GM23248 (cell line): ENCODE data around the gene NAPA. TPM values are rescaled to one million over a fixed set of nuclear protein-coding genes. Genes with fewer than 3 reads are reported as not detected.

Experiments
- DNase-seq: peaks from one replicate; pipeline ENCODE4 v3.0.0-alpha.2; 2015
- H2AFZ ChIP-seq: fragments of 200-600 bp; sonication (generic); 2 replicates; pipeline ENCODE4 v1.6.1; 2016; ENCODE audit warnings: antibody characterized with exemption
- H3F3A ChIP-seq: fragments of 200-600 bp; sonication (generic); 2 replicates; pipeline ENCODE4 v1.6.1; 2016; ENCODE audit warnings: mild to moderate bottlenecking, antibody characterized with exemption, mixed run types; ENCODE audit not compliant: insufficient read depth
- H3K27ac ChIP-seq: fragments of 200-600 bp; sonication (generic); 2 replicates; pipeline ENCODE4 v1.5.1; 2016; ENCODE audit warnings: mild to moderate bottlenecking
- H3K27me3 ChIP-seq: fragments of 200-600 bp; sonication (generic); replicated peaks from 2 replicates; pipeline ENCODE4 v1.6.1; 2016; ENCODE audit warnings: mild to moderate bottlenecking; ENCODE audit not compliant: insufficient read depth
- H3K36me3 ChIP-seq: fragments of 200-600 bp; sonication (generic); 2 replicates; pipeline ENCODE4 v1.6.1; 2016; ENCODE audit warnings: low read depth, mild to moderate bottlenecking
- H3K4me1 ChIP-seq: fragments of 200-600 bp; sonication (generic); 2 replicates; pipeline ENCODE4 v1.6.1; 2016; ENCODE audit warnings: mild to moderate bottlenecking; ENCODE audit not compliant: insufficient read depth
- H3K4me2 ChIP-seq: fragments of 200-600 bp; sonication (generic); one replicate; pipeline ENCODE4 v1.6.1; 2016; ENCODE audit warnings: mild to moderate bottlenecking; ENCODE audit not compliant: unreplicated experiment
- H3K4me3 ChIP-seq: fragments of 200-600 bp; sonication (generic); 2 replicates; pipeline ENCODE4 v1.5.1; 2016; ENCODE audit warnings: mild to moderate bottlenecking
- H3K79me2 ChIP-seq: fragments of 200-600 bp; sonication (generic); 2 replicates; pipeline ENCODE4 v1.6.1; 2016; ENCODE audit warnings: mild to moderate bottlenecking; ENCODE audit not compliant: insufficient read depth
- H3K9ac ChIP-seq: fragments of 200-600 bp; sonication (generic); 2 replicates; pipeline ENCODE4 v1.6.1; 2016; ENCODE audit warnings: mild to moderate bottlenecking
- H3K9me2 ChIP-seq: fragments of 200-600 bp; sonication (generic); 2 replicates; pipeline ENCODE4 v1.6.1; 2016; ENCODE audit warnings: mixed run types, mild to moderate bottlenecking, moderate library complexity; ENCODE audit not compliant: insufficient read depth
- H3K9me3 ChIP-seq: fragments of 200-600 bp; sonication (generic); one replicate; pipeline ENCODE4 v1.6.1; 2017; ENCODE audit warnings: low read depth
- H4K20me1 ChIP-seq: fragments of 200-600 bp; sonication (generic); 2 replicates; pipeline ENCODE4 v1.6.0; 2016; ENCODE audit not compliant: insufficient read depth
- EZH2 ChIP-seq: fragments of 200-600 bp; sonication (generic); IDR thresholded peaks from 2 replicates; pipeline ENCODE4 v1.6.1; 2018; ENCODE audit warnings: antibody characterized with exemption, mild to moderate bottlenecking; ENCODE audit not compliant: insufficient read depth, poor library complexity, severe bottlenecking
- EZH2phosphoT487 ChIP-seq: fragments of 200-600 bp; sonication (generic); IDR thresholded peaks from 2 replicates; pipeline ENCODE4 v1.6.1; 2018; ENCODE audit warnings: antibody characterized with exemption, moderate library complexity, mild to moderate bottlenecking, low read depth; ENCODE audit not compliant: insufficient read depth
- WGBS, 2 experiments: methylation state at CpG; one replicate each; pipeline ENCODE4 v1.1.6; 2015 to 2017; ENCODE audit warnings: low lambda C conversion rate in 2 of 2, low coverage in 1 of 2; ENCODE audit errors: missing lambda C conversion rate in 2 of 2; 5-methylcytosine and 5-hydroxymethylcytosine counted together
- in situ Hi-C: fragments of 300-500 bp; cut with MboI; formaldehyde crosslinking; loops from 2 replicates; pipeline ENCODE4 v1.15.0; 2020
- polyA plus RNA-seq: library from polyadenylated mRNA; unstranded; fragments of >200 nt; fragmentation: Nextera tagmentation; extraction: Ambion mirVana; gene quantifications from 2 replicates; pipeline ENCODE4 v1.2.1, GENCODE V29; 2016
- total RNA-seq: library from RNA; depleted of rRNA; stranded (reverse); fragments of >200 nt; shearing (Covaris generic); gene quantifications from 2 replicates; pipeline ENCODE4 v1.2.3, GENCODE V29; 2014

Gene NAPA
- total and polyA plus RNA-seq, 2 experiments from 2014 or later, result 94.1 to 183 TPM

- no peaks in the 10 kb centered on the region for H3F3A ChIP-seq
- no peaks in the 10 kb centered on the region for H4K20me1 ChIP-seq
- no peaks in the 10 kb centered on the region for H3K9me2 ChIP-seq
- peaks cover 57% of the 10 kb centered on the region for H3K27me3 ChIP-seq
- H3K4me2 ChIP-seq, result no peak overlapping the region
- DNase-seq, result no peak
- H3K9me3 ChIP-seq, result no peaks in the 10 kb centered on the region
- no peaks in the 10 kb centered on the region for H3K79me2 ChIP-seq
- no peaks in the 10 kb centered on the region for H3K36me3 ChIP-seq
- no peaks in the 10 kb centered on the region for H3K4me1 ChIP-seq
- whole genome bisulfite sequencing, 2 experiments, result 74 to 80% methylated on average over 23 to 27 of the region's 27 CpGs
- H2AFZ ChIP-seq, result no peak overlapping the region
- in situ Hi-C loops, result no loop called here
- no peak for TF ChIP-seq EZH2phosphoT487
- TF ChIP-seq EZH2, result no peak
- no peak overlapping the region for H3K9ac ChIP-seq
- no peak overlapping the region for H3K4me3 ChIP-seq
- H3K27ac ChIP-seq, result no peak overlapping the region
These were observed 48.9 kb downstream of the NAPA start for GRCh38 chr19:47465957-47466356.

- Histone ChIP-seq H3K4me1 (no peaks in the 10 kb centered on the region), H3K9me3 (no peaks in the 10 kb centered on the region), H3K9me2 (no peaks in the 10 kb centered on the region), H3K9ac (no peak overlapping the region), H3K36me3 (no peaks in the 10 kb centered on the region), H4K20me1 (no peaks in the 10 kb centered on the region), H3K79me2 (no peaks in the 10 kb centered on the region), H2AFZ (no peak overlapping the region), H3K4me3 (no peak overlapping the region), H3K4me2 (no peak overlapping the region), H3F3A (no peaks in the 10 kb centered on the region), H3K27me3 (peaks cover 51% of the 10 kb centered on the region), H3K27ac (no peak overlapping the region)
- no peak for DNase-seq
- in situ Hi-C loops, result no loop called here
- TF ChIP-seq EZH2, result no peak
- TF ChIP-seq EZH2phosphoT487, result no peak
- 41 to 48% methylated on average over 10 of the region's 10 CpGs for WGBS, 2 experiments
These were observed 50.0 kb downstream of the NAPA start for GRCh38 chr19:47464675-47465419.

- Histone ChIP-seq H3K4me3 (no peak overlapping the region), H3K27me3 (peaks cover 55% of the 10 kb centered on the region), H3K79me2 (no peaks in the 10 kb centered on the region), H3K27ac (no peak overlapping the region), H3K9ac (no peak overlapping the region), H3K4me2 (no peak overlapping the region), H2AFZ (no peak overlapping the region), H3K36me3 (no peaks in the 10 kb centered on the region), H3K9me3 (no peaks in the 10 kb centered on the region), H3K4me1 (no peaks in the 10 kb centered on the region), H4K20me1 (no peaks in the 10 kb centered on the region), H3K9me2 (no peaks in the 10 kb centered on the region), H3F3A (no peaks in the 10 kb centered on the region)
- WGBS, 2 experiments, result 76 to 78% methylated on average over 5 of the region's 5 CpGs
- no peak for DNase-seq
- TF ChIP-seq EZH2phosphoT487, result no peak
- TF ChIP-seq EZH2, result no peak
- in situ Hi-C loops, result no loop called here
These were observed 53.0 kb downstream of the NAPA start for GRCh38 chr19:47461876-47462275.

- Histone ChIP-seq H3K27ac (no peak overlapping the region), H3K4me3 (no peak overlapping the region), H2AFZ (no peak overlapping the region), H3K79me2 (no peaks in the 10 kb centered on the region), H3K9me2 (no peaks in the 10 kb centered on the region), H3K27me3 (peaks cover 64% of the 10 kb centered on the region), H3K4me2 (no peak overlapping the region), H3F3A (no peaks in the 10 kb centered on the region), H3K9me3 (no peaks in the 10 kb centered on the region), H3K4me1 (no peaks in the 10 kb centered on the region), H3K9ac (no peak overlapping the region), H3K36me3 (no peaks in the 10 kb centered on the region), H4K20me1 (no peaks in the 10 kb centered on the region)
- 75 to 91% methylated on average over 11 to 14 of the region's 14 CpGs for WGBS, 2 experiments
- no peak for DNase-seq
- in situ Hi-C loops, result no loop called here
- TF ChIP-seq EZH2phosphoT487 (no peak), EZH2 (no peak)
These were observed 55.4 kb downstream of the NAPA start for GRCh38 chr19:47459477-47459876.

- Histone ChIP-seq H3K27ac (no peak overlapping the region), H3K9me2 (no peaks in the 10 kb centered on the region), H4K20me1 (no peaks in the 10 kb centered on the region), H3K79me2 (no peaks in the 10 kb centered on the region), H2AFZ (no peak overlapping the region), H3K27me3 (peaks cover 65% of the 10 kb centered on the region), H3K36me3 (no peaks in the 10 kb centered on the region), H3F3A (no peaks in the 10 kb centered on the region), H3K9me3 (no peaks in the 10 kb centered on the region), H3K4me2 (no peak overlapping the region), H3K4me1 (no peaks in the 10 kb centered on the region), H3K4me3 (no peak overlapping the region), H3K9ac (no peak overlapping the region)
- no peak for DNase-seq
- WGBS, 2 experiments, result 10 to 11% methylated on average over 4 to 5 of the region's 5 CpGs
- in situ Hi-C loops, result no loop called here
- TF ChIP-seq EZH2, result peak; percentile 45
- no peak for TF ChIP-seq EZH2phosphoT487
These were observed 56.2 kb downstream of the NAPA start for GRCh38 chr19:47458672-47459071.
